ENCODE measurements around the gene PARD6B. TPM values are rescaled to one million over a fixed set of nuclear protein-coding genes. Genes with fewer than 3 reads are reported as not detected.
A peak's percentile ranks its signal among the peaks of the same experiment; 100 is the strongest.

PARD6B gene
- total and polyA plus RNA-seq, 2 of the 13 experiments (the other 11 are each of a cell fraction or from before 2014, with no cell fraction given): 6.9 to 22.2 TPM

GRCh38 chr20:50744143-50744792, 12.9 kb downstream of the PARD6B start (continued):
- TF ChIP-seq MIER2 (CRISPR knock-in tag; IDR thresholded peaks at IDR 0.05) (0 out of 2 replicates have a peak, but pooled peaks have one; percentile 25), ZNF451 (CRISPR knock-in tag; IDR thresholded peaks at IDR 0.05) (0 out of 2 replicates have a peak, but pooled peaks have one; percentile 18), FUBP1 (CRISPR knock-in tag; IDR thresholded peaks at IDR 0.05; ENCODE audit: borderline replicate concordance) (peak; percentile 60; the same call in 1 of the 2 replicates), ZBTB3 (CRISPR knock-in tag; IDR thresholded peaks at IDR 0.05; ENCODE audit: borderline replicate concordance, low read depth) (0 out of 2 replicates have a peak, but pooled peaks have one; percentile 16), ZNF629 (CRISPR knock-in tag; conservative IDR thresholded peaks at IDR 0.05) (0 out of 2 replicates have a peak, but pooled peaks have one; percentile 9), MTA3 (CRISPR knock-in tag; IDR thresholded peaks at IDR 0.05) (no peak), ZNF598 (CRISPR knock-in tag; IDR thresholded peaks at IDR 0.05; ENCODE audit: borderline replicate concordance) (peak; percentile 78; the same call in 1 of the 2 replicates), E2F1 (CRISPR knock-in tag; IDR thresholded peaks at IDR 0.05) (no peak), MLXIP (CRISPR knock-in tag; IDR thresholded peaks at IDR 0.05; ENCODE audit: borderline replicate concordance) (no peak), ZNF746 (CRISPR knock-in tag; IDR thresholded peaks at IDR 0.05) (peak; percentile 100), BRD4 (CRISPR knock-in tag; IDR thresholded peaks at IDR 0.05) (no peak; the same call in 1 of the 2 replicates), HDAC1 (CRISPR knock-in tag; IDR thresholded peaks at IDR 0.05) (peak; percentile 87), AGO1 (IDR thresholded peaks at IDR 0.05; ENCODE audit: low read depth, low read length, poor library complexity, severe bottlenecking) (no peak), SIX1 (CRISPR knock-in tag; IDR thresholded peaks at IDR 0.05; ENCODE audit: borderline replicate concordance) (peak; percentile 61; the same call in 1 of the 2 replicates), ZBTB39 (CRISPR knock-in tag; IDR thresholded peaks at IDR 0.05) (peak; percentile 25; the same call in 1 of the 2 replicates), NCOA1 (CRISPR knock-in tag; IDR thresholded peaks at IDR 0.05) (peak; percentile 63; the same call in 1 of the 2 replicates), ZNF335 (CRISPR knock-in tag; IDR thresholded peaks at IDR 0.05) (no peak), THRA (CRISPR knock-in tag; IDR thresholded peaks at IDR 0.05; ENCODE audit: borderline replicate concordance) (peak; percentile 68)

All from HepG2 (cell line).